Measurements from ENCODE around the gene FCHO1. TPM values are rescaled to one million over a fixed set of nuclear protein-coding genes. Genes with fewer than 3 reads are reported as not detected.

FCHO1 gene, protein sequence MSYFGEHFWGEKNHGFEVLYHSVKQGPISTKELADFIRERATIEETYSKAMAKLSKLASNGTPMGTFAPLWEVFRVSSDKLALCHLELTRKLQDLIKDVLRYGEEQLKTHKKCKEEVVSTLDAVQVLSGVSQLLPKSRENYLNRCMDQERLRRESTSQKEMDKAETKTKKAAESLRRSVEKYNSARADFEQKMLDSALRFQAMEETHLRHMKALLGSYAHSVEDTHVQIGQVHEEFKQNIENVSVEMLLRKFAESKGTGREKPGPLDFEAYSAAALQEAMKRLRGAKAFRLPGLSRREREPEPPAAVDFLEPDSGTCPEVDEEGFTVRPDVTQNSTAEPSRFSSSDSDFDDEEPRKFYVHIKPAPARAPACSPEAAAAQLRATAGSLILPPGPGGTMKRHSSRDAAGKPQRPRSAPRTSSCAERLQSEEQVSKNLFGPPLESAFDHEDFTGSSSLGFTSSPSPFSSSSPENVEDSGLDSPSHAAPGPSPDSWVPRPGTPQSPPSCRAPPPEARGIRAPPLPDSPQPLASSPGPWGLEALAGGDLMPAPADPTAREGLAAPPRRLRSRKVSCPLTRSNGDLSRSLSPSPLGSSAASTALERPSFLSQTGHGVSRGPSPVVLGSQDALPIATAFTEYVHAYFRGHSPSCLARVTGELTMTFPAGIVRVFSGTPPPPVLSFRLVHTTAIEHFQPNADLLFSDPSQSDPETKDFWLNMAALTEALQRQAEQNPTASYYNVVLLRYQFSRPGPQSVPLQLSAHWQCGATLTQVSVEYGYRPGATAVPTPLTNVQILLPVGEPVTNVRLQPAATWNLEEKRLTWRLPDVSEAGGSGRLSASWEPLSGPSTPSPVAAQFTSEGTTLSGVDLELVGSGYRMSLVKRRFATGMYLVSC
- 1 to 10 TPM; 1.1 to 1.8 (median 1.5) TPM for polyA plus RNA-seq (ENCODE audit: insufficient read length in 3 of 3)

DNA sequence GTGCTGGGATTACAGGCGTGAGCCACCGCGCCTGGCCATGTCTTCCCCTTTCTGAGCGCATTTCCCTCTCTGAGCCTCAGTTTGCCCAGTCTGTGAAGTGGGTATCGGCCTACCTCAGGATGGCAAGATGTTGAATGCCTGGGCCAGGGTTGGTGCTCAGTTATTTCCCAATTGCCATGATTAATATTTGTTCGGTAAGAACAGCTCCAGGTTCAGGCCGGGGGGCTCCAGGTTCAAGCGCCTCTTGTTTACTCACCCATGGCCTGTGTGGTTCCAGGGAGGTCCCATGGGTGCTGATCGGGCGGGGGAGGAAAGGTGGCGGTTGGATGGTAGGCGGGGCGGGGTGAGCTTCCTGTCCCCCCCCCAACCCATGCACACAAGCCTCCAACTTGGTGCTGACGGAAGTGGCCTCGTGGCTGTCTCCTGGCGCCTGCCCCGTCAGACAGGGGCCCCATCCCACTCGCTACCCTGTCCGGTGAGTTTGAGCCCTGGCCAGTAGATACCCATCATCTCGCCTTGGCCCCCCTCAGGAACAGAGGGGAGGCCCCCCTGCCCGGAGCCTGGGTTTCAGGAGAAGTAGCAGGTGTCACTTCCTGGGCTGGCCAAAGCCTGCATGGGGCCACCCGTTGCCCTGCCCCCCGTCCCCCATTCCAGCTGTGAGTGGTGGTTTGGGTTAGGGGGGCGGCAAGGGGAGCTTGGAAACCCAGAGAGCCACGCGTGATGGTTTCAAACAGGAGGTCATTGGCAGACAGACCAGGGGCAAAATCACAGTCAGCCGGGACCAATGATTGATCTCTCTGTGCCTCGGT is at the start of gene FCHO1:
Gene FCHO1 (plus strand): TSS at position 375 of the 809 bp plus-strand sequence. CDS start 3,688 bp downstream, outside the sequence.
- no peak for DNase-seq (ENCODE audit: low read depth in 3 of 3, low spot score in 2 of 3)

DNA sequence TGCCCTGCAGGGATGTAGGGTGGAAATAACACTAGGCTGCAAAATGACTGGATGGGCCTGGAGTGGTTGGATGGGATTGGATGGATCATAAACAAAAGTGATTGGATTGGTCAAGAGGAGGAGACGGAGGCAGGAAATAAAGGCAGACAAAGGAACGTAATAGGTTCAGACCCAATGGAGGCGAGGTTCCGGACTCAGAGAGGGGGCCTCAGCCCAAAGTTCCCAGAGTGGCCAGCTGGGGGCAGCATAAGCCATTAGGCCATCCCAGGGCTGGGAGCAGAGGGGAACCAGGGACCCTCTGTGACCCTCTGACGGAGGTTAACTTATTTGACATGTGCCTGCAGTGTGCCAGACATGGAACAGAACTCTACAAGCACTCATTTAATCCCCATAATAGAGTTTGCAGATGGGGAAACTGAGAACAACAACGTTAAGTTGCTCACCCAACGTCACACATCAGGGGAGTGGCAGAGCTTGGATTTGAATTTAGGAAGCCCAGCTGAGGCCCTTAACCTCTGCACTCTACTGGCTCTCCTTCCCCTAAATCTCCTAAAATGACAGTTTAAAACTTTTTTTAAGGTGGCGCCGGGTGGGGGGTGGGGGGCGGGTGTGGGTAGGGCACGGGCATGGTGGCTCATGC is 47.3 kb upstream of the FCHO1 start:
- no peak for DNase-seq (ENCODE audit: low read depth in 3 of 3, low spot score in 2 of 3)

DNA sequence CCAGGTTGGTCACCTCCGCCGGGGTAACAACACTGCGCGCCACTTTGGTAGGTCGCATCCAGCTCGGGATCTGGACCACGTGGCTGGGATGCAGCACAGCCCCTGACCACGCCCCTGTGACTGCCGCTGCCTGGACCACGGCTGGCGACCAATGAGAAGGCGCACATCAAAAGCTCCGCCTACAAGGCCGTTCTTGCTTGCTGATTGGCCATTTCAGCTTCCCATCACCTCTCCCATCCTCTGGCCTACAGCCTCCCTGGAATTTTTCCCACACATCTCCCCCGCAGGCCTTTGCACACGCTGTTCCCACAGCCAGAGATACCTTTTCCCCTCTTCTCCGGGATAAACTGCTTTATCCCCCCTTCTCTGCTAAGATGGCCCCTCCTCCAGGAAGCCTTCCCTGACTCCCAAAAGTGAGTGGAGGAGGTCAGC is 44.5 kb upstream of the FCHO1 start:
- no peak for DNase-seq (ENCODE audit: low read depth in 3 of 3, low spot score in 2 of 3)

DNA sequence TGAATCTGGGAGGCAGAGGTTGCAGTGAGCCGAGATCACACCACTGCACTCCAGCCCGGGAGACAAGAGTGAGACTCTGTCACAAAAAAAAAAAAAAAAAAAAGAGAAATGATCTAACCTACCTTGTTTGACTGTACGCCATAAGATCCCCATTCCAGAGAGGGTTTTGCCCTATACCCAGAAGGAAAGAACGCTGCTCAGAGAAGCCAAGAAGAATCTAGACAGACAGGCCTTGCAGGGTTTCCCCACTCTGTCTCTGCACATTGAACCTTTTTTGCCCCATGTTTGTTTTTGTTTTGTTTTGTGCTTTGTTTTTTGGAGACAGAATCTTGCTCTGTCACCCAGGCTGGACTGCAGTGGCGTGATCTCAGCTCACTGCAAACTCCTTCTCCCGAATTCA is 39.4 kb upstream of the FCHO1 start:
- DNase-seq (ENCODE audit: low read depth in 3 of 3, low spot score in 2 of 3), result no peak

DNA sequence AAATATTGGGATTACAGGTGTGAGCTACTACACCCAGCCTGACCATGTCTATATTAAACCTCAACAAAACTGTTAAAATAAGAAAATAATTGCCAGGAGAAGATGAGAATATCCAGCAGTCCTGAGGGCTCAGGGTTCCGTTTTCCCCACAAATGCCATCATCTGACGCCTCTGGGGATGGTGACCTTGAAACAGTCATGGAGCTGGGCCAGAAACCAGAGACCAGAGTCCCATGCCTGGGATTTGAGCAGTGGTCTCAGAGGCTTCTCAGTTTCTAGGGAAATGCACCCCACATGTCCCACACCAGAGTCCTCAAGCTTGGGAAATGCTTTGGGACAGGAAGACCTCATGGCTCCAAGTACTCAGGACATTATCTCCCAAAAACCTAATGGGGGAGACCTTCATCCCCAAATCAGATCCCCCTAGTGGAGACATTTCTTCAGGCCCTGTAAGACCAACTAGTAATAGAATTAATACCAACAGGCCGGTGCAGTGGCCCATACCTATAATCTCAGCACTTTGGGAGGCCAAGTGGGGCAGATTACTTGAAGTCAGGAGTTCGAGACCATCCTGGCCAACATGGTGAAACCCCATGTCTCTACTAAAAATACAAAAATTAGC is 34.9 kb upstream of the FCHO1 start:
- no peak for DNase-seq (ENCODE audit: low read depth in 3 of 3, low spot score in 2 of 3)

DNA sequence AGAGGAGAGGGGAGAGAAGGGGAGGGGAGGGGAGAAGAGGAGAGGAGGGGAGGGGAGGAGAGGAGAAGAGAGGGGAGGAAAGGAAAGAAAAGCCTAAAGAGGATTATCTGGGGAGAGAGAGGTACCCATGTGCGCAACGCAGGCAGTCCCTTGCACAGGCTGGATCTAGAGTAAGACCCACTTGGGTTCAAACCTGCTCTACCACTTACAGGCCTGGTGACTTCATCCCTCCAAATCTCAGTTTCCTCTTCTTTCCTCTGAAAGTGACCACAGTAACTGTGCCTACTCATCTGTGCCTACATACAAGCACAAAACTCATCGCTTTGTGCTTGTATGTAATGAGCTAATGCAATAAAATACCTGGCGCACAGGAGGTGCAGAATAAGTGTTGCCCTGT is 32.7 kb upstream of the FCHO1 start:
- DNase-seq (ENCODE audit: low read depth in 3 of 3, low spot score in 2 of 3), result no peak

DNA sequence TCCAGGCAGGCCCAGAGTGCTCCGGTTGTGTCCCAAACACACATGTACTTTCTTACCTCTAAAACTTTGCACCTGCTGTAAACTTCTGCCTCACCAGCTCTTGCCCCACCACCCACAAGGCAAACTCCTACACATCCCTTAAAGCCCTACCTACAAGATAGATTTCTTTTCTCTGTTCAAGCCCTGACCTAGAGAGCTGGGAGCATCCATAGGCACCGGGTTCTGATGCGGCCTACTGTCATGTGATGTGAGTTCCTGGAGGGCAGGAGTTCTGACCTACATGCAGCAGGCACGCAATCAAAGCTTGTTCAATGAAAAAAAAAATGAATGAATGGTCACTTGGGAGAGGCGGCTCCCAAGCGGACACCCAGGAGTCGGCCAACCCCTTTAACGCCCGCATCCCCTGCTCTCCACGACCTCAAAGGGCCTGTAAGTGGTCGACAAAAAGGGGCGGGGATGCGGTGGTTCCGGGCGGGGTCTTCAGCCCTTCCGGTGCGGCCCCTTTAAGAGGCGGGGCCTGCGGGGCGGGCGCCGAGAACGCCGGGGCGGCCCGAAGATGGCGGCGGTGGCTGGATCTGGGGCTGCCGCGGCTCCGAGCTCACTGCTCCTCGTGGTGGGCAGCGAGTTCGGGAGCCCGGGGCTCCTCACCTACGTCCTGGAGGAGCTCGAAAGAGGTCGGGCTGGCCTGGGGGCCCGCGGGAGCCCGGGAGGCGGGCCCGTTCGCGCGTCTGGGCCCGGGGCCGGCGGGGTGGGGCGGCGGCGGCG is 32.1 kb upstream of the FCHO1 start, which contains the start of gene MAP1S:
Gene MAP1S (plus strand): TSS at position 534 of the 765 bp plus-strand sequence. CDS start 23 bp downstream, at position 557.
- DNase-seq (ENCODE audit: low read depth in 3 of 3, low spot score in 2 of 3), result no peak

DNA sequence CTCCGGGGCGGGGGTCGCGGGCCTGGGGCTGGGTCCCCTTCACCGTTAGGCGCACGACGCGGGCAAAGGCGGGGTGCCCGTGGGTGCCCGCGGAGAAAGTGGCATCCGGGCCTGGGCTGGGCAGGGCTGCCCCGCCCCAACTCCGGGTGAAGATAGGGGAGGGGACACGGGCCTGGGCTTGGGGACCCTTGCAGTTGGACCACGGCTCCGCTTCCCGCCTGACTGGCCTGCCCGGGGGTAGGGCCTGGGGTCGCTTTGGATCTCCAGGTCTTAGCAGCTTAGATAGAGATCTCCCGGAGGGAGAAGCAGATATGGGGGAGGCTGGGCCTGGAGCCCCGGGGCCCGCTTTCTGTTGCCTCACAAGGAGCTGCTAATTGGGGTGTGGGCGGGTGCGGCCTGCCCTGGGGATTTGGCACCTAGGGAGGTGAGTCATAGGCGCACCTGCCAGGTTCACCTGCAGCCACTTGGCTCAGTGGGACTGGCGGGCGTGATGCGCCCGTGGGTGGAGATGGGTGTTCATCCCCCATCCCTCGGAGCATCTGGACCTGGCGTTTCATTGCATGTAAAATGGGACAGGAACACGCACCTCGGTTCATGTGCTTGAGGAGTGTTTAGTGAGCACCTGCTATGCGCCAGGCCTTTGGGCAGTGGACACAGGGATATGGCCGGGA is 31.4 kb upstream of the FCHO1 start:
- DNase-seq (ENCODE audit: low read depth in 3 of 3, low spot score in 2 of 3), result no peak

DNA sequence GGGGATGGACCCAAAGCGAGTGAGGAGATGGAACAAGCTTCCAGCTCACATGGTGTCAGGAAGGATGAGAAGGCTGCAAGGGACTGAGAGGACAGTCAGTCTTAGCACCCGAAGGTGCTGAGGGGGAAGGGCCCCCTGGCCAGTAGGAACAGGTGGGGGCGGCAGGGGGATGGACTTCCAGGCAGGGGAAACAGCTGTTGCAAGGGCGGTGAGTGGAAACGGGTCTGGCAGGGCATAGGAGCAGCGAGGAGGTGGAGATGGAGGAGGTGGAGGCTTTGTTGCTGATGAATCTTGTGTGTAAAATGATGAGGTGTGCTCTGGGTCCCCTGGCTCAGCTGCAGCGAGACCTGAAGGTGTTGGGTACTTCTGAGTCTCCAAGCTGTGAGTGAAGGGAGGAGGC is 30.8 kb upstream of the FCHO1 start:
- DNase-seq (ENCODE audit: low read depth in 3 of 3, low spot score in 2 of 3), result no peak

DNA sequence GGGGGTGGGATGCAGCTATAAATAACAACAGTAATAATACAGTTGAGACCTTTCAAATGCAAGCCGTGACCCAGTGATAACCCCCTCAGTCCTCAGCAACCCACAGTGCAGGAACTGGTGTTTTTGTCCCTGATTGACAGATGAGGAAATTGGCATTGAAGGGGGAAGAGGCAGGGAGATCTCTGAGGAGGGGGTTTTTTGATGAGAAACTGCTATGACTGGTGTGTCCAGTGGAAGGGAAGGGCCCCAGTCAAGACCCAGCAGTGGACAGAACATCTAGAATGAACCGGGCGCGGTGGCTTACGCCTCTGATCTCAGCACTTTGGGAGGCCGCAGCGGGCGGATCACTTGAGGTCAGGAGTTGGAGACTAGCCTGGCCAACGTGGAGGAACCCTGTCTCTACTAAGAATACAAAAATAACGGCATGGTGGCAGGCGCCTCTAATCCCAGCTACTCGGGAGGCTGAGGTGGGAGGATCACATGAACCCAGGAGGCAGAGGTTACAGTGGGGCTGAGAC is 30.1 kb upstream of the FCHO1 start:
- no peak for DNase-seq (ENCODE audit: low read depth in 3 of 3, low spot score in 2 of 3)

DNA sequence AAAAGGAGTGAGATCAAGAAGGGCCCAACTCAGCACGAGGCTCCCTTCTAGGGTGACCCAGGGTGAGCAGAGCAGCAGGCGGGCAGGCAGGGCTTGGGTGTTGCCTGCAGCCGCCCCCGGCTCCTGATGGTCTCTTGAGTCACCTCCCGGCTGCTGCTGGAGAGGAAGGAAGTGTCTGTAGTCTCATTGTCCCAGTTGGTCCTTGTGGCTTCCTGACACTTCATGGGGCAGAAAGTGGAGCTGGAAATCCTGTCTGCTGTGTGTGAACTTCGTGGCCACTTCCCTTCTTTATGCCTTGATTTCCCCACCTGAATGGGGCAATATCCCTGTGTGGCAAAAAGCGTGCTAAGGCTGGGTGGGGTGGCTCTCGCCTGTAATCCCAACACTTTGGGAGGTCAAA is 29.5 kb upstream of the FCHO1 start:
- DNase-seq (ENCODE audit: low read depth in 3 of 3, low spot score in 2 of 3), result no peak

DNA sequence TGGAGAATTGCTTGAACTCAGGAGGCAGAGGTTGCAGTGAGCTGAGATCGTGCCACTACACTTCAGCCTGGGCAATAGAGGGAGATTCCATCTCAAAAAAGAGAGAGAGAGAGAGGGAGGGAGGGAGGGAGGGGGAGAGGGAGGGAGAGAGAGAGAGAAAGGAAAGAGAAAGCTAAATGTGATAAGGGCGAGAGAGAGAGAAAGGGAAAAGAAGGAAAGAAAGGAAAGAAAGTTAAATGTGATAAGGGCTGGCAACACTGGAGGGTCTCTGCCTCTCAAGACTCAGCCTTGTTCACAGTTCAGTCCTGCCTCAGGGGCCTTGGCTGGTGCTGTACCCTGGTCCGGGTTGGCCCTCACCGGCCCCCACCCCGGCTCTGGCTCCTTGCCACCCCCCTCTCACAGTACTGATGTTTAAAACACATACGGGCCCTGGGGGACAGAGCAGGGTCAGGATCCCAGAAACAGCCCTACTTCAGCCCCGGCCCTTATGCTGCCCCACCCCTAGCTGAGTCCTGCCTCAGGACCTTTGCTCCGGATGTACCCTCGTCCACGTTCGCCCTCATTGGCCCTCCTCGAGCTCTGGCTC is 28.5 kb upstream of the FCHO1 start:
- DNase-seq (ENCODE audit: low read depth in 3 of 3, low spot score in 2 of 3), result no peak

DNA sequence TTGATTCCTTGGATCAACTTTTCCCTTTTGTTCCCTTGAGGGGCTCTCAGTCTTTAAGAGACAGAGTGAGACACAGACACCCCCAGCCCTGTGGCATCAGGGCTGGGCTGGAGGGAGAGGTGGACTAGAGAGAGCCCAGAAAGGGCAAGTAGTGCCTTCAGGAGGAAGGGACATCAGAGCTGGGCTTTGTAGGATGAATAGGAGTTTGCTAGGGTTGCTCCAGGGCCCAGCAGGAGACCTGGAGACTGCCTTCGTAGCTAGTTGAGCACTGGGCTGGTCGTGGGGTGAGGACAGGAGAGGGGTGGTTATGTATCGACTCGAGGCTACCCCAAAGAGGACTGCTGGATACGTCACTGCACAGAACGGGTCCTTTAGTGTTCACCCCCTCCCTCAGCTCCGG is 26.6 kb upstream of the FCHO1 start:
- DNase-seq (ENCODE audit: low read depth in 3 of 3, low spot score in 2 of 3), result no peak

DNA sequence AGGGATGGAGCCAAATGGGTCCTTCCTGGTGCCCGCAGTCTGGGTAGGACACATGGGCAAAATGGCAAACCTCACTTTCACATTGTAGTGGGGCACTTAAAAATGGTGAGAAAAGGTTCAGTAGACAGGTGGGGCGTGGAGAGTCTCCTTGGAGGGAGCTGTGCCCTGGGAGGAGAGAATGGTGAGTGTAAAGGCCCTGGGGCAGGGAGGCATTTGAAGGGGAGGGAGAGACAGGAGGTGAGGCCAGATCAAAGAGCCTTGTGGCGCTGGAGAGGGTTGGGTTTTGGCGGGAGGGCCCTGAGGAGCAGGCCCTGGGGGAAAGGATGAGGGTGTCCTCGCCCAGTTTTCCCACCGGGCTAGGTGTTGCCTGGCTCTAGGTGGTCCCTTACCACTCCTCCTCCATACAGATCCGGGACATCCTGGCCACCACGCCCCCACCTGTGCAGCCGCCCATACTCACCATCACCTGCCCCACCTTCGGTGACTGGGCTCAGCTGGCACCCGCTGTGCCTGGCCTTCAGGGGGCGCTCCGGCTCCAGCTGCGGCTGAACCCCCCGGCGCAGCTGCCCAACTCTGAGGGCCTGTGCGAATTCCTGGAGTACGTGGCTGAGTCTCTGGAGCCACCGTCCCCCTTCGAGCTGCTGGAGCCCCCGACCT is 25.7 kb upstream of the FCHO1 start:
- DNase-seq (ENCODE audit: low read depth in 3 of 3, low spot score in 2 of 3), result no peak

DNA sequence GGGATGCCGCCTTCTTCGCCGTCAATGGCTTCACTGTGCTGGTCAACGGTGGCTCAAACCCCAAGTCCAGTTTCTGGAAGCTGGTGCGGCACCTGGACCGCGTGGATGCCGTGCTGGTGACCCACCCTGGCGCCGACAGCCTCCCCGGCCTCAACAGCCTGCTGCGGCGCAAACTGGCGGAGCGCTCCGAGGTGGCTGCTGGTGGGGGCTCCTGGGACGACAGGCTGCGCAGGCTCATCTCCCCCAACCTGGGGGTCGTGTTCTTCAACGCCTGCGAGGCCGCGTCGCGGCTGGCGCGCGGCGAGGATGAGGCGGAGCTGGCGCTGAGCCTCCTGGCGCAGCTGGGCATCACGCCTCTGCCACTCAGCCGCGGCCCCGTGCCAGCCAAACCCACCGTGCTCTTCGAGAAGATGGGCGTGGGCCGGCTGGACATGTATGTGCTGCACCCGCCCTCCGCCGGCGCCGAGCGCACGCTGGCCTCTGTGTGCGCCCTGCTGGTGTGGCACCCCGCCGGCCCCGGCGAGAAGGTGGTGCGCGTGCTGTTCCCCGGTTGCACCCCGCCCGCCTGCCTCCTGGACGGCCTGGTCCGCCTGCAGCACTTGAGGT is 25.0 kb upstream of the FCHO1 start:
- no peak for DNase-seq (ENCODE audit: low read depth in 3 of 3, low spot score in 2 of 3)

DNA sequence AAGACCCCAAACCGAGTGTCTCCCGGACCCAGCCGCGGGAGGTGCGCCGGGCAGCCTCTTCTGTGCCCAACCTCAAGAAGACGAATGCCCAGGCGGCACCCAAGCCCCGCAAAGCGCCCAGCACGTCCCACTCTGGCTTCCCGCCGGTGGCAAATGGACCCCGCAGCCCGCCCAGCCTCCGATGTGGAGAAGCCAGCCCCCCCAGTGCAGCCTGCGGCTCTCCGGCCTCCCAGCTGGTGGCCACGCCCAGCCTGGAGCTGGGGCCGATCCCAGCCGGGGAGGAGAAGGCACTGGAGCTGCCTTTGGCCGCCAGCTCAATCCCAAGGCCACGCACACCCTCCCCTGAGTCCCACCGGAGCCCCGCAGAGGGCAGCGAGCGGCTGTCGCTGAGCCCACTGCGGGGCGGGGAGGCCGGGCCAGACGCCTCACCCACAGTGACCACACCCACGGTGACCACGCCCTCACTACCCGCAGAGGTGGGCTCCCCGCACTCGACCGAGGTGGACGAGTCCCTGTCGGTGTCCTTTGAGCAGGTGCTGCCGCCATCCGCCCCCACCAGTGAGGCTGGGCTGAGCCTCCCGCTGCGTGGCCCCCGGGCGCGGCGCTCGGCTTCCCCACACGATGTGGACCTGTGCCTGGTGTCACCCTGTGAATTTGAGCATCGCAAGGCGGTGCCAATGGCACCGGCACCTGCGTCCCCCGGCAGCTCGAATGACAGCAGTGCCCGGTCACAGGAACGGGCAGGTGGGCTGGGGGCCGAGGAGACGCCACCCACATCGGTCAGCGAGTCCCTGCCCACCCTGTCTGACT is 24.1 kb upstream of the FCHO1 start:
- DNase-seq (ENCODE audit: low read depth in 3 of 3, low spot score in 2 of 3), result no peak
